NK-92 treated with Interleukin-12 subunit alpha and Interleukin-12 subunit beta, amount 100 ng/mL, for 24 hours (cell line): ENCODE results near the gene GYS2.

Source experiments
- DNase-seq: peaks from one replicate; lab custom pipeline; 2025; lab: John Stamatoyannopoulos, UW

GYS2 gene

DNA sequence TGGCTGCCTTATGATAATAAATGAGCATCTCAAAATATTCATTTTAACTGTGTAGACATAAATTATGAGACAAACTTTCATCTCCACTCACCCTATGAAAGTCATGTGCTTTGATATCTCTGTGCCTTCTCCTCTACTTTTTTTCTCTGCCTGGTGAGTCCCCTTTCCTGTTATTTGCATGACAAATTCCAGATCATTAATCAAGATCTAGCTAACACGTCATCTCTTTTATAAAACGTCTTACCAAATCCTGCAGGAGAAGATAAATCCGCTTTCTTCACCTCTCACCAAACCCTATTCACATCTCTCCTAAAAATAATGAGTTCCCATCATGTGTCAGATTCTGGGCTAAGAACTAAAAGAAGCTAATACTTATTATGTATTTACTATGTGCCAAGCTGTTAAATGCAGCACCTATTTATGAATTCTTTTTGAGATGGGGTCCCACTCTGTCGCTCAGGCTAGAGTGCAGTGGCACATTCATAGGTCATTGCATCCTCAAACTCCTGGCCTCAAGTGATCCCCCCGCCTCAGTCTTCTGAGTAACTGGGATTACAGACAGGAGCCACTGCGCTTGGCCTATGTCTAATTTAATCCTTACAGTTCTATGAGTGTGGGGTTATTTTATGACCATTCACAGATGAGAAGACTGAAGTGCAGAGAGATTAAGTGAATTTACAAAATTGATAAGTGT, 51.9 kb downstream of the GYS2 start:
- DNase-seq, result no peak

DNA sequence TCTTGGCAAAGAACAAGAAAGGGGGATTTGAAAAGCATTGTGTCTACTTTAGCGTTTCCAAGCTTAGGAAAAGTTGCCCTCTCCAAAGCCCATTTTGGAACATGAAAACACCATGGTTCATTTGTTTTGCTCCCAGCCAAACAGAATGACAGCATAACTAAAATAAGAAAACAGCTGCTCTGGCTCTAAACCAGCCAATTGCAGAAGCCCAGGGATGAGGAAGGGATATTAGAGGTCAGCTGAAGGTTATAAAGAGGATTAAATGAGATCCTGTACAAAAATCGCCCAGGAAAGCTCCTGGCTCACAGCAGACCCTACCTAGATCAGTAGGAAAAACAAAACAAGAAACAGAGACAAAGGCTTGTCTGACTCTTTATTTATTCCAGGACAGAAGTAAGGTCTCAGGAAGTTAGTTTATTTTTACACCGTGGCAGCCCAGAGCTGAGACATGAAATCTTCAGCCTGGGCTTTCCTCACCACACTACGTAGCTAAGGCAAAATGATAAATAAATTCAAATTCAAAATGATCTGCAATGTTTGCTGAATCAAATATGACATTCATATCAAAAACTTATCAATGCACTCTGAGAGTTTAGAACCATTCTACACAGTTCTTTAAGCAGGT, 52.7 kb downstream of the GYS2 start:
- no peak for DNase-seq

DNA sequence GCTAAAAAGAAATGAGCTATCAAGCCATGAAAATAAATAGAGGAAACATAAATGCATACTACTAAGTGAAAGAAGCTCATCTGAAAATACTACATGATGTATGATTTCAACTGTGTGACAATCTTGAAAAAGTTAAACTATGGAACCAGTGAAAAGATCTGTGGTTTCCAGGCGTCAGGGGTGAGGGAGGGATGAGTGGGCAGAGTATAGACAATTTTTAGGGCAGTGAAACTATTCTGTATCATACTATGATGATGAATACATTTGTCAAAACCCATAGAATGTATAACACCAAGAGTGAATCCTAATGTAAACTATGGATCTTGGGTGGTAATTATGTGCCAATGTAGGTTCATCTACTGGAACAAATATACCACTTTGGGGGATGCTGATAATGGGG, 57.2 kb downstream of the GYS2 start:
- no peak for DNase-seq

DNA sequence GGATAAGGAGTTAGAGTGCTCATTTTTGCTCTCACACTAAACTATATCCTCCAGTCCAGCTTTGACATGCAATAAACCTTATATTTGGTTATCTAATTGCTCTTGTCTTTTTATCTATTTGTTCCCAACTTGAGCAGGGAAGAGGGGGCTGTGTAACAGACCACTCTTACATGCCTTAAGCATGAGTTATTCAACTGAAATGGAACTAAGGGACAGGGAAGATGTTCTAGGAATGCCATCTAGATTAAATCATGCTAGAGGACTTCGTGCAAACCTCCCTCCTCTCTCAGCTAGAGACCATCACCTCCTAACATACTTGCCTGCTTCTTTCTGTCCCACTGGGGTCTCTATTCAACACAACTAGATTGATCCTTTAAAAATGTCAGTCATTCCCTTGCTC, 57.9 kb downstream of the GYS2 start:
- no peak for DNase-seq

DNA sequence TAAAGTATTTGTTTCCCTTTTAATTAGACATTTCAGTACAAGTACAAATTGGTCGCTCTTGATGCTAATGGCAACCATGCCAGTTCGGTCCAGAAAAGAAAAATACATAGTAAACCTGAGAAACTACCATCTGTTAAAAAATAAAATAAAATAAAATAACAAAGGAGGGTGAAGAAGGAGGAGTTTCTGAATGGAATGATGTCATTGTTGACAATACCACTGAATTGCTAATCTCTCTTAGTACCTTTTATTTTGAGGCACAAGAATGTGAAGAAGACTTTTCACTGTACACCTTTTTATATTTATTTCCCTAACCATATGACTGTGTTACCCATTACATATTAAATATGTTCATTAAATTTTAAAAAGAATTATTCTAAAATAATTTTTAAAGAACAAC, 59.1 kb downstream of the GYS2 start:
- no peak for DNase-seq

DNA sequence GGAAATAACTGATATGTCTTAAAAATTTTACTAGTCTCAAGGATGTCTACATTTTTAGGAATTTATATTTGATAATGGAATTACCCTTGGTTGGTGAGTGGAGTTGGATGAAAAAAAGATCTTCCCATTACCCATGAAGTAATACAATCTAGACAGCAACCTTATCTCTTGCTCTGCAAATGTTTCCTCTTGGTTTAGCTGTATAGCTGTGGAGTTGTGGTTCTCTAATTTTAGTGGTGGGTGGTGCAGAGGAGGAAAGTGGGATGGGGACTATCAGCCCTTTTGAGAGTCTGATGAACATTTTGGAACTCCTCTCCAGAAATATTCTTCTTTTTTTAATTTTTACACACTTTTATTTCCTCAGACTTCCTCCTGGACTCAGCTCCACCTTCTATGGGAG, 61.5 kb downstream of the GYS2 start:
- no peak for DNase-seq

DNA sequence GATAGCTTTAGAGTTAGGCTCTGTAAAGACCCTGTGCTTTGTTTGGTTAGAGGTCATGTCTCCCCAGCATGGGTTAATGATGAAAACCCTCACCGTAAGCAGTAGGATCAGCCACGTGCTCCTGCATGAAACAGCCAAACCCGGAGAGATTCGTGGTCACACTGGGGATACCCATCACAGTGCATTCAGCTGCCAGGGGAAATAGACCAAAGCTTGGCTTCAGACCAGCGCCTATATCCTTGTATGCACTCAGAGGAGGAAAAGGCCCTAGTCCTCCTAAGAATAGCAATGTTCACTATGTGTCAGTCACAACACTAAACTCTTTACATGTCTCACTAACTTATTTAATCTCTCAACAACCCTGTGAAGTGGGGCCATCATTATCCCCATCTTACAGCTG, 62.2 kb downstream of the GYS2 start:
- DNase-seq, result no peak

DNA sequence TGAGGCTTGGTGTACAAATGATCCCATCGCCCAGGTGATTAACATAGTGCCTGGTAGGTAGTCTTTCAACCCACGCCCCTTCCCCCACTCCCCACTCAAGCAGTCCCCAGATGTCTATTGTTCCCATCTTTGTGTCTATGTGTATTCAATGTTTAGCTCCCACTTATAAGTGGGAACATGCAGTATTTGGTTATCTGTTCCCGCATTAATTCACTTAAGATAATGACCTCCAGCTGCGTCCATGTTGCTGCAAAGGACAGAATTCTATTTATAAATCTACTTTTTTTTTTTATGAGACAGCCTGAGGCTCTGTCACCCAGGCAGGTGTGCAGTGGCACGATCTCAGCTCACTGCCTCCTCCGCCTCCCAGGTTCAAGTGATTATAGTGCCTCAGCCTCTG, 62.9 kb downstream of the GYS2 start:
- no peak for DNase-seq

DNA sequence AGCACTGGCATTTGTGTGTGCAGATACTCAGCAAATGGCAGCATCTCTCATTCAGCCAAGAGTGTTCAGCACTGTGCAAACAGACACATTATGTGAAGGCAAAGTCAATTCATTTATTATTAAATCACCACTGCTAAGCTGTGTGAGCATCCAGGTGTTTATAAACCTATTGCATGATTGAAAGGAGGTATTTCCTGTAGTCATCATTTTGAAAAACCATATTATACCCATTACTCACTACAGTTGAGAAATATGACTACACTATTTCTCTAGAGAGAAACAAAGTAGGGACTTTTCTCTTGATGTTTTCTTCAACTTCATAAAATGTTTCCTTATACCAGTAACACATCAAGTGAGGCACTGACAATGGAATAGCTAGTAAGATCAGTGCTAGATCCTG, 64.8 kb downstream of the GYS2 start:
- no peak for DNase-seq

DNA sequence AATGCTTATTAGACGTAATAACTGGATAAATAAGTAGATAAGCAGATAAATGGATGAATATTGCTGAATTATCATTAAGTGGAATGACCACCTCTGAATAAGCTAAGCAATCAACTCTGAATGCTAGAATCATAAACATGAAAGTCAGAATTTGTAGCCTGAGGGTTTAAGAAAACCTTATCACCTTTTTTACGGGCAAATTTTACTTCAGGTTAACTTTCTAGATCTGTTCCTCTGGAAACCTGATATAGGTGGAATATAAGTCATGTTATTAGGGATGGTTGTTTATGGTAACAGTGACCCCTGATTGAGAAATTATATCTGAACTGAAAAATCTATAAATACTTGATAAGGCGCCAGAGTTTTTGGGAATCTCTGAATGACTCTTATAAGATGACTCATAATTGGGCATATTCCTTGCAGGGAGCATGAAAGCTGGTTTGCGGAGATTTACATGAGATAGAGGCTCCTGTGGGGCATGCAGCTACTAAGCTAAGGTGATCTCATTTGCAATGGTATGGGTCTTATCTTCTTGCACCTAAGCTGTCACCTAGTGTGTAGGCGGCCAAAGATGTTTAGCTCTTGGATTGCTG, 66.5 kb downstream of the GYS2 start:
- DNase-seq, result no peak

DNA sequence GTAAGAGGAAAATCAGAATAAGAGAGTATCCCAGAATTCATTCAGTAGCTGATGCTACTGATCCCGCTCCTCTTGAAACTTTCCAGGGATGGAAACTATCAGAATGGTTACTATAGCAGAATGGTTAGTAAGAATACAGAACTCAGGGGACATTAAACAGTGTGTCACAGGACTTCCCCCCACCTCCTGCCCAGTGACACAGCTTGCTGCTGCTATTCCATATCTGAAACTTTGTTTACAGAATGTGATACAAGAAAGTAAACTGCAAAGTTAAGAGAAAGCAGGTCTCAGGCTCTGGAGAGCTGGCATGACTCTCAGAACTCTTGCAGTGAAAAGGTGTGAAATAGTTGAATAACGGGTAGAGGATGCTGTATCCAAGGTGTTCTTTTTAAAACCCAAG, 75.2 kb downstream of the GYS2 start:
- no peak for DNase-seq

DNA sequence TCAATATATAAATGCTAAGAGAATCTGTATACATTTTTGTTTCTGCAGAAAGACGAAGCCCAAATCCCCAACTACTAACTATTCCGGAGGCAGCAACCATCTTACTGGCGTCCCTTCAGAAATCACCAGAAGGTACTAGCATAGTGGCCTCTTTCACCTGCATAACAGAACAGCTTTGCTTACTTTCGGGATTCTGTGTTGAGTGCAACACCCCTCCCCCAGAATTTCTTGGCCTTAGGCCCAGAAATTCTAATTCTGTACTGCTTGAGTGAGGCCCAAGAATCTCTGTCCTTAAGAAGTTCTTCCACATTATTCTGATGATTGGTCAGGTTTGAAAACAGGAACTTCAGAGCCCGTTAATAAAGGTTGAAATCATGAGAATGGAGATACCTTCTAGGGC, 75.7 kb downstream of the GYS2 start:
- no peak for DNase-seq

DNA sequence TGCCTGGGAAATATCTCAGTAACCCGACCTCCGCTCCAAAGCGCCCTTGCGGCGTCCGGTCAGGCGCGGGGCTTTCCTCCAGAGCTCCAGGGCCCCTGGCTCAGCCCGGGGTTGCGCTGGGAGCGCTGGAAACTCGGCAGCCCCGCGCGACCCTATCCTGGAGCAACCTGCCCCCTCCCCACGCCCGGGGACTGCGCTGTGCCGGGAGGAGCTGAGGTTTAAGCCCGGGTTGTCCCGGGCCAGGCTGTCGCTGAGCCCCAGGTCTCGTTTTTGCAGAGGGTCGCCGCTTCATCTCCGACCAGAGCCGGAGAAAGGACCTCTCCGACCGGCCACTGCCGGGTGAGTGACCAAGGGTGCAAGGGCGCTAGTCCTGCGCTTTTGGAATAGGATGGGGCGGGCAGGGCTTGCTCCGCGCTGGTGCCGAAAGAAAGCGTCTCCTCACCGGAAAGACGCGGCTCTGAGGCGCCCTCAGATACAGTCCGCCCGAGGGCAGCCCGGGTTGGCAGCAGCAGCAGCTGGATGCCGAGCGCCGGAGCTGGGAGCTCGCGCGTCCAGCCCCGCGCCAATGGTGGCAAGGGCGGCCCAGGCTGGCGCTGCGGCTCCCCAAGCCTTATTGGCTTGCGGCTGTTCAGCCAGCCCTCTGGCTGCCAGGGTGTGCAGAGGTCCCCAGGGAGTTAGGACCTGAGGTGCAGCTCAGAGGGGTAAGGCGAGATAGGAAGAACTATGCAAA, 77.0 kb downstream of the GYS2 start:
- DNase-seq, result no peak

DNA sequence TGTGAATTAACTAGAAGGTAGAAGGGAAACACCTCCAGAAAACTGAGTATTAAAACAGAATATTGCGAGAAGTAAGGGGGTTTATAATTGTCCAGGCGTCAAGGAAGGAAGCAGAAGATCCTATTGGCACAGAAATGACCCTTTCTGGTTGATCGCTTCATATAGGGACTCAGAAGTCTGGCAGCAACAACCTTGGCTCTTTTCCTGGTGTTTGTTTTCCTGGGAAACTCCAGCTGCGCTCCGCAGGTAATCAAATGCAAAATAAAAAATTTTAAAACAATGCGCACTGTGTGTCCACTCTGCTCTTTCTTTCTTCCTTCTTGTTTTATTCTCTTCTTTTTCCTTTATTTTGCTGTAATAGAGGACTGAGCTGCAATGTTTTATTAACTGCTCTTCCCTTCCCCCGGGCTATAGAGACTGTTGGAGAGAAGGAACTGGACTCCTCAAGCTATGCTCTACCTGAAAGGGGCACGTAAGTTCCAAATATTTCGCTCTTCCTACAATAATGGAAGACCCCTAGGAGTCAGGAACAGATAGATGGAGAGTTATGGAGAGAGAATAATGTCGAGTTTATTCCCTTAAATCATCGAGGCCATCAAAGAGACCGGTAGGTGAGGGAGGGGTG, 77.8 kb downstream of the GYS2 start:
- DNase-seq, result no peak

DNA sequence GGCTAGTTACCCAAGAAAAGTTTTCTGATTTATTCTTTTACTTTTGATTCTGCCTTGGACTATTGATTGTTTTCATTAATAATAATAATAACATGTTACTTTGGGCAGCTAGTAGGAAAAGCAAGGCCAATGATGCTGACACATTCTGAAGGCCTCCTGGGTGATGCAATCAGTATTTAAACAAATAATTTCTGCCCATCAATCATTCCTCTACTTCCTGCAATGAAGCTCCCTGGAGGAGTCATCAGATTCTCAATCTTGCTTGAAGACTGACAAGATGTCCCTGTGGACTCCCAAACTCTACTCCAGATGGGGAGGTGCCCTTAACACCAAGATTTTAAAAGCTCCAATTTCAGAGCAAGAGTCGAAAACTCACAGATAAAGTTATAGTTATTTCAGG, 78.6 kb downstream of the GYS2 start, which contains the start of gene SPX:
Gene SPX, plus strand, starts transcription at position 244 of the 400 bp plus-strand sequence. CDS start 177 bp downstream, outside the sequence.
- no peak for DNase-seq

DNA sequence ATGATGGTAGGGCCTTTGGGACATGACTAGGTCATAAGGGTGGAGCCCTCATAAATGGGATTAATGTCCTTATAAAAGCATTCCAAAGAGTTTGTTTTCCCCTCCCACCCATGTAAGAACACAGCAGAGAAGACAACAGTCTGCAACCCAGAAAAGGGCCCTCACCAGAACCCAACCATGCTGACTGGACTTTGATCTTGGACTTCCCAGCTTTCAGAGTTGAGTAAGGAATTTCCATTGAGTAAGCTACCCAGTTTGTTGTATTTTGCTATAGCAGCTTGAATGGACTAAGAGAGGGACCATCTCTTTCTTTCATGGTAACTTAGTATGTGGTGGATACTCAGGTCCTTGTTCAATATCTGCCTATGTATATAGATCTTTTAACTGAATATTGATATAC, 81.5 kb downstream of the GYS2 start:
- no peak for DNase-seq

DNA sequence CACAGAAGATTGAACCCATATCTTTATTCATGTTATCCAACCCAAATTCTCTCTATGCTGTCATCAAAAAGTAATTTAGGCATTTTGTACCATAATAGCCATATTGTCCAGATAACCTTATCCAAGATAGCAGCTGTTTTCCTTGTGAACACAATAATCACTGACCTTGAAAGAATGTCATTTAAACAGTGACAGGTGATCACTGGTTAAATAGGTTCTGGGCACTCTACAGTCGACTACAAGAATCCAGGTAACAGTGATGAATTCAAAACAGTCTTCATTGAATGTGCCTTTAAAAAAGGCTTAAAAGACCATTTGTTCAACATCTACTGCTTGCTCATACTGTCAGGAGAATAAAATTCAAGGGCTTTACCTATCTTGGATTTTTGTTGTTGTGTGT, 83.1 kb downstream of the GYS2 start:
- no peak for DNase-seq

DNA sequence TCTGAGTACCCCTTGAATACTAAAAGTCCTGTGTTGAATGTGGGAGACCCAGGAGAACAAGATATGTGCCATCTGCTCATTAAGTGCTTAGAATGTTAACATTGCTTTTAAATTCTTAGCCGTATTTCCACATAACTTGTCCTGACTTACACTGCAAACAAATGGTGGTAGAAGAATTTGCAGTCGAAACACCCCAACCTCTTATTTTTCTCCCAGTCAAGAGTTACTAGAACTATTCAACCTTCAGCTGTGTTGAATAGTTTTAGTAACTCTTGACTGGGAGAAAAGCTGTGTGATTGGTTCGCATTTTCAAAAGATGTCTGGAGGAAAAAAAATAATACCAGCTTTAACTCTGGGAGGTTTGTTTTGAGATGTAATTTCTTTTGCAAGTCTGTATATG, 86.2 kb downstream of the GYS2 start:
- no peak for DNase-seq

DNA sequence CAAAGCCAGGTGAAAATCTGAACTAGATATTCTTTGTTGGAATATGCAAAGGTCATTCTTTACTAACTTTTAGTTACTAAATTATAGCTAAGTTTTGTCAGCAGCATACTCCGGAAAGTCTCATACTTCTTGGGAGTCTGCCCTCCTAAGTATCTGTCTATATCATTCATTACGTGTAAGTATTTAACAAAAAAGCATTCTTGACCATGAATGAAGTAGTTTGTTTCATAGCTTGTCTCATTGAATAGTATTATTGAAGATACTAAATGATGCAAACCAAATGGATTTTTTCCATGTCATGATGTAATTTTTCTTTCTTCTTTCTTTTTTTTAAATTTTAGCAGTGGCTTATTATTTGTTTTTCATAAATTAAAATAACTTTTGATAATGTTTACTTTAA, 88.4 kb downstream of the GYS2 start:
- no peak for DNase-seq

DNA sequence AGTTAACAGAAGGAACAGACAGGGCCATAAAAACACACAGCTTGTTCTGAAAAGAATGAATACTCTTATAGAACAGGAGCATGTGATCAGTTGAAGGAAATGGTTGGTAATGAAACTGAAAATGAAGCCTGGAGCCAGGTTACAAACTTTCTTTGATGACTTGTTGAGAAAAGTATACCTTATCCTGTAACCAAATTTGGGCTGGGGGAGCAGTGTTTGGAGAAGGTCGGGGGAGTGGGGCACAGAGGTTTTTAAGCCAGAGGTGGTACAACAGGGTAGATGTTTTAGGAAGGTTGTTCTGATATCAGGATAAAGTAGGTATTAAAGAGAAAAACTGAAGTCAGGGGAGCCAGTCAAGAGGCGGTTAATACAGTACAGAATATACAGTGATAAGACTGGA, 94.9 kb downstream of the GYS2 start:
- DNase-seq, result no peak

DNA sequence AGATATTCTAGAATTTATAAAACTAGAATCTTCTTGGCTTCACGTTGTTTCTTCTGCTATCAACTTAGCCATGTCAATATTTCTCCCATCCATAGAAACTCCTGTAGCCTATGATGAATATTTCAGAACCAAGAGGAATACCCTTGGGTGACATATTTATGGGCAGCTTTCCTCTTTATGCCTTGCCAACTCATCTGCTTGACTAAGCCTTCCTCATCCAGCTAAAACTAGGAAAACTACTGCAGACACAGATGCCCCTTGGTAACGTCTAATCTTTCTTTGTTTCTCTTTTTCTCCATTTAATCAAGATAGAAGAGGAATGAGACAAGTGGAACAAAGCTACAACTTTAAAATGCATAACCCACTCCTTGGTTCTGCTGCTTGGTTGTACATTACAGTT, 96.8 kb downstream of the GYS2 start:
- DNase-seq, result no peak

DNA sequence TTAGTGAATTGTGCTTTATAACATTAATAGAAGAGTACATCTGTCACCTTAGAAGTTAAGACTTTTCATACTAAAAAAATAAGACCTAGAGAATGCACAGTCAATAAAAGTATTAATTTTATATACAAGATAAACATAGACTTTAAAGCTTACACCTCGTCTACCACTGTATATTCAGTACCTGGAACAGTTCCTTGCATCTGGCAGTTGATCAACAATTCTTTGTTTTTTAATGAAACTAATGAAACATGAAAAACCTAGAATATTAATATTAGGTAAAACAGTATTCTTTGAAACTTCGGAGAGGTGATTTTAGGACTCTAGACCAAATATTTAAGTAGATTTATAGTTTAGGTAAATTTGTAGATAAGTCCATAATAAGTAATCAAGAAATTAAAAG, 98.8 kb downstream of the GYS2 start:
- no peak for DNase-seq

DNA sequence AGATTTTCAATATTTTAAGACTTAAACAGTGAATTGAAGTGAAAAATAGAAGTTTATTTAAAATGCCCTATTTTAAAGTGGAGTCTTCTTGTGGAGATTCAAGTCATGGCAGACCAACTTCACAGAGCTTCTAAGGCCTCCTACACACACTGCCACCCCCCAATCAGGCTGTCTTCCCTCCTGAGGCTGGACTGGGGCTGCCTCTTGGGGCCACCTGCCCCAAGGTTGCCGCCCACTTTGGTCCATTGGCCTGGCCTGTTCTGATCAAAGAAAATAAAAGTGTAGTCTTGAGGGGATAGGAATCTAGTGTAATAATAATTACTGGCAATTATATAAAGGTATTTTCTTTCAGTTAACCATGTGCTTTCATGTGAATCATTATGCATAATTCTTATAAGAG, 101.8 kb downstream of the GYS2 start:
- DNase-seq, result no peak
